ENCODE results near the gene SHMT1.
"Not testable (repeated sequence)": the region's sequence is repeated elsewhere in the genome, so short reads cannot be mapped to it uniquely, and the experiment has no call there.

Gene SHMT1

GRCh38 chr17:18324140-18325050 lies 39.0 kb downstream of the SHMT1 start:
- DNase-seq = no peak

- DNase-seq = no peak
Observed at GRCh38 chr17:18323507-18324139, 39.7 kb downstream of the SHMT1 start.

- DNase-seq = no peak
Observed at GRCh38 chr17:18323007-18323406, 40.3 kb downstream of the SHMT1 start.

GRCh38 chr17:18322522-18322921 lies 40.8 kb downstream of the SHMT1 start:
- no peak for DNase-seq

GRCh38 chr17:18321309-18321708 lies 42.0 kb downstream of the SHMT1 start:
- DNase-seq = no peak

- DNase-seq = no peak
Observed at GRCh38 chr17:18320301-18320700, 43.0 kb downstream of the SHMT1 start.

- no peak for DNase-seq
Observed at GRCh38 chr17:18319604-18320256, 43.6 kb downstream of the SHMT1 start.

- no peak for DNase-seq
Observed at GRCh38 chr17:18318771-18319450, 44.4 kb downstream of the SHMT1 start.

GRCh38 chr17:18318117-18318516 lies 45.2 kb downstream of the SHMT1 start:
- DNase-seq = no peak

GRCh38 chr17:18315961-18316360 lies 47.4 kb downstream of the SHMT1 start:
- DNase-seq = no peak

- peak; percentile 14 for DNase-seq
Observed at GRCh38 chr17:18315562-18315922, 47.8 kb downstream of the SHMT1 start.

GRCh38 chr17:18314731-18315561 lies 48.4 kb downstream of the SHMT1 start, which contains the start of the genes SMCR8 and TOP3A:
Gene SMCR8 (plus strand): TSS chr17:18315293. CDS start chr17:18315790, 497 bp downstream.
Gene TOP3A (minus strand): TSS chr17:18314994. CDS start chr17:18314778, 216 bp downstream.
- peak; percentile 96 for DNase-seq

- no peak for DNase-seq
Observed at GRCh38 chr17:18314059-18314730, 49.2 kb downstream of the SHMT1 start.

- no peak for DNase-seq
Observed at GRCh38 chr17:18309202-18309601, 54.1 kb downstream of the SHMT1 start.

GRCh38 chr17:18303206-18303605 lies 60.1 kb downstream of the SHMT1 start:
- not testable (repeated sequence) for DNase-seq

- DNase-seq = no peak
Observed at GRCh38 chr17:18300725-18301480, 62.4 kb downstream of the SHMT1 start.

- DNase-seq = not testable (repeated sequence)
Observed at GRCh38 chr17:18298061-18298460, 65.3 kb downstream of the SHMT1 start.

GRCh38 chr17:18291718-18292540 lies 71.4 kb downstream of the SHMT1 start:
- no peak for DNase-seq

GRCh38 chr17:18285296-18285695 lies 78.1 kb downstream of the SHMT1 start:
- DNase-seq = no peak

- DNase-seq = no peak
Observed at GRCh38 chr17:18281788-18282187, 81.6 kb downstream of the SHMT1 start.

Measured in effector CD4-positive, alpha-beta T cell (primary cell).